ENCODE data around the gene POLD2. TPM values are rescaled to one million over a fixed set of nuclear protein-coding genes. Genes with fewer than 3 reads are reported as not detected.

POLD2 gene
- total RNA-seq, 1 donor from 2014 or later: 44.4 TPM

DNA sequence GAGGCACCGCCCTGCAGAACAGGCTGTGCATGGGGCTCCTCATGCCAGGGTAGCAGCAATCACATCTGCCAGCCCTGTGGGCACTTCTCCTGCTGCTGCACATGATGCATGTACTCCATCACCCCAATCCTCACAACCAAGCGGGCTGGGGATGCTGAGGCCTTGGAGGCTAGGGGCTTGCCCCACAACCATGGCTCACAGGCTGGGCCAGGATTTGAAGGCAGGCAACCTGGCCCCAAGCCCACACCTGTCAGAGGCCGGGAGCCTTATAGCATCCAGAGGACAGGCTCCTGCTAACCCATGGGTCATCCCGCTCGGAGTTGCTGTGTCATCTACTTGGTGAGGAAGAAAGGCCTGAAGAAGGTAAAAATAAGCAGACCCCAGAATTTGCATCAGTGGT lies 43.2 kb downstream of the POLD2 start:
- DNase-seq: no peak

DNA sequence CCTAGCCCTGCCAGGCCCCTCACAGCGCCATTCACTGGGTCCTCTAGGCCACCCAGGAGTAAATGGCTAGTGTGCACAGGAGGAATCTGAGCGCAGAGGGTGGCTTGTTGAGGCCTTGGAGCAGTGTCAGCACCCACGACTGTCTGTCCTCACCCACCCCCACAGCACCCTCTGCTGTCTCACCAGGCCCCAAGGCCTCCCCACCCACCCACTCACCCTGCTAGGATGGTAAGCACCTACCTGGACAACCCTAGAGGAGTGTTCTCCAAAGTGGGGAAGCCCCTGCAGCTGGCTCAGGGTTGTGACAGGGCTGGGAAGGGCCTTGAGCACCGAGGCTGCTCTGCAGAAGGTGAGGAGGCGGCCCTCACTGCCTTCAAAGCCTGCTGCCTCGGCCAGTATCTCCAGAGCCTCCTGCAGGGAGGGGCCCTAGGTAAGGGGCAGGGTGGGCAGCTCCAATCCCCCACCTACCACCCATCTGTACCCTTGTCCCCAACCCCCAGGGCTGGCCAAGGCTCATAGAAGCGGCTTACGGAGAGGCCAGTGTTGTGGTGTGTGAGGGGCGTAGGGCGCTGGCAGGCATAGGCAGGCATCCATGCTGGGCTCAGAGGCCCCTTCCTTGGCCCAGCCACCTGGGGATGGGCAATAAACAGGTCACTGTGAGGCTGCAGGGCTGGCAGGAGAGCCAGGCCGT lies 43.9 kb downstream of the POLD2 start:
- DNase-seq: no peak

DNA sequence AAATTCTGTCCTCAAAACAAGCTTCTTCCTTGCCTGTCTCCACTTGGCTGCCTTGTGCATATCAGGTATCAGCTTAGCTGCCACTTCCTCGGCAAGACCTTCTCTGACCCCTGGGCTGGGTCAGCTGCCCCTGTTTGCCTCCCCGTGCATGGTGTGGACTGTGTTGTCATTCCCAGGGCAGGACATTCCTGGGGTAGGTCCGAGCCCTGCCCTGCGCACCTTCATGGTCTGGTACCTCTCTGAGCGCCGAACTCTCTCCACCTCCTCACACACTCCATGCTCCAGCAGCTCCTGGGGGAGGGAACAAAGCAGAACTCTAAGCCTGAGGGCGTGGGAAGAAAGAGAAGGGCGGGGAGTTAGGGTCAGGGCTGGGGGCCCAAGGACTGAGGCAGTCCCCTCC lies 44.8 kb downstream of the POLD2 start:
- DNase-seq: no peak

DNA sequence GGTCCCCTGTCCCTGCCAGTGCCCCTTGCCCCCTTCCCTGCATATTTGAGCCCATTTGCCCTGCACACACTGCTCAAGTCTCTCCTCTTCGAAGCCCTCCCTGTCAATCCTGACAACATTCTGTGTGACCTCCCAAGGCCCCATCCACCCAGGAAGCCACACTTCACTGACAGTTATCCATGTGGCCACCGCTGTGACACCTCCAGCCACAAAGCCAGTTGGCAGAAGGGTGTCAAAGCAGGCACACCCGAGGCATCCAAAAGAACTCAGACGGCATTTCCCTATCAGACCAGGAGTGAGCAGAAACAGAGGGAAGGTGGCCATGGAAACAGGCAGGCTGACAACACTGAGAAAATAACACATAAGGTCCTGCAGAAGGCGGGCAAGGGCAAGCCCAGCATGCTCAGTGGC lies 45.7 kb downstream of the POLD2 start:
- no peak for DNase-seq

DNA sequence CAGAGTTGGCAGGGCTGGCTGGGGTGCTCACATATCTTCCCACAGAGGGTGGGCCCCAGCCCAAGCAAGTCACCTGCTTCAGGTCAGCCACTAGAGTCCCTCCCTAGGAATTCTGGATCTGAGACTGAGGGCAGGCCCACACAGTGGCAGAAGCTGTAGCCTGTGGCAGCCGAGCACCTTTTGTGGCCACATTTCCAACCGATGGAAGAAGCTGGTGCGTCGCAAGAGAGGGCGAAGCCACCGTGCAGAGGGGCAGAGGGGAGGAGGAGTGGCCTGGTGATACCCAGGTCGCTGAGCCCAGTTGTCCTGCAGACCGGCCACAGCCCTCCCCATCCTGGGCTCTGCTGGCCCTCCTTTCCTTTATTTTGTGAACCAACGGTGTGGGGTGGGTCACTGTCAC lies 46.3 kb downstream of the POLD2 start:
- no peak for DNase-seq

DNA sequence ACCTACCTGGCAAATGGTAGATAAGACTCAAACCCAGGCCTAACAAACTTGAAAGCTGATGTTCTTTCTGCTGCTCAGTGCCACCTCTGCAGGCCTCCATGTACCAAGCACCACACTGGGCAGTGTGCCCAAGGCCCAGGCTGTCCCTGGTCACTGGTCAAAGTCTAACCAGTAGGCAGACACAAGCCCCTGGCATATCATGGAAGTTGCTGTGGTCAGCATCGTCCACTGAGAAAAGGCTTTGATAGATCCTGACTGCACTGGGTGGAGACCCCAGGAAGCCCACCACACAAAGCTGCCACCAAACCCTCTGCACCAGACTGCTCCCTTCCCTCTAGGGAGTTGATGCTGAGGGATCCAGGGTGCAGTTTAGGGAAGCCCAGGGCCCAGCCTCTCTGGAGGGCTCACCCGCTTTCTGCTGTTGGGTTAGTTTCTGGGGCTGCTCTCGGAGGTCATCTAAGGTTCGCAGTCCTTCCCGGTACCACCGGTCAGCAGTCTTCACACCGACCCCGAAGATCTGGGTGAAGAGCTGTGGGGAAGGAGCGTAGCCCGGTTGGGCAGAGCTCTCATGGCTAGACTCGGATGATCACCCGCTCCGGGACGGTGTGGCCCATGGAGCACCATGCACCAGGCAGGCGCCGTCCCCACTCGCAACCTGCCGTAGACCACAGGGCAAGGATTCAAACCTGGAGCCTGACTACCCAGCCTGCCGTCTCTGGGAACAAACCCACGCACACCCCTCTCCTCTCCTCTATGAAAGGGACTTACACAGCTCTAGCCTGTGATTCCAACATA lies 47.0 kb downstream of the POLD2 start:
- DNase-seq: no peak

DNA sequence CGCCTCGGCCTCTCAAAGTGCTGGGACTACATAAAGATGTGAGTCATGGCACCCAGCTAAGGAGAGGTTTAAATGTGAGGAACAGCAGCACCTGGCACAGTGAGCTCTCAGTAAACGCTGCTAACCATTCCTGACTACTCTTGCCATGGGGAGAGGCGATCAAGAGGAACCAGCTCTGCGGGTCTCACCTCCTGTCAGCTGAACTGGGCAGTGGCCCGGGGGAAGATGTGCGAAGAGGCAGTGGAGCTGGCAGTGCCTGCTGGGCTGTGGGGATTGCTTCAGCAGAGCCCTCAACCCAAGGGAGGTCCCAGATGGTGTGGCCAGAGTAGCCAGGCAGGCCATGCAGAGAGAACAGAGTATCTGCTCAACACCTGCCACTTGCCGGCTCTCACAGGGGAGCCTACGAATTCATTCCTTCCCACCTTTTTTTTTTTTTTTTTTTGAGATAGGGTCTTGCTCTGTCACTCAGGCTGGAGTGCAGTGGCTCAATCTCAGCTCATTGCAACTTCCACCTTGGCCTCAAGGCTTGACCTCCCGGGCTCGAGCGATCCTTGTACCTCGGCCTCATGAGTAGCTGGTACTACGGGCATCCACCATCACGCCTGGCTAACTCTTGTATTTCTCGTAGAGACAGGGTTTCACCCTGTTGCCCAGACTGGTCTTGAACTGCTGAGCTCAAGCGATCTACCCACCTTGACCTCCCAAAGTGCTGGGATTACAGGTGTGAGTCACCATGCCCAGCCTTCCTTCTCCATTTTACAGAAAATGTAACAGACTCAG lies 47.9 kb downstream of the POLD2 start:
- DNase-seq: no peak

DNA sequence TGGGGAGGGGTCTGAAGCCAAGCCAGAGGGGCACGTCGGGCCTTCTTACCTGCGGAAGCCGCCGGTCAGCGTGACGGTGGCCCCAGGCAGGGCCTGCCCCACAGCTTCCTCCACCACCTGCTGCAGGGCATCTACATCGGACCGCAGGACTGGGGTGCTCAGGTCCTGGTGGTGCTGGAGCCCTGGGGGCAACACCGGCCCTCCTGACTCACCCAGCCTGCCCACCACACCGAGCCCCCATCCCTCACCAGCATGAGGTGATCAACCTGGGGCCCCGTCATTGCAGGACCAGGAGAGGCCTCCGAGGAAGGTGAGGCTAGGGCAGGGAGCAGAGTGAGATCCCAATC lies 49.0 kb downstream of the POLD2 start:
- DNase-seq: no peak

DNA sequence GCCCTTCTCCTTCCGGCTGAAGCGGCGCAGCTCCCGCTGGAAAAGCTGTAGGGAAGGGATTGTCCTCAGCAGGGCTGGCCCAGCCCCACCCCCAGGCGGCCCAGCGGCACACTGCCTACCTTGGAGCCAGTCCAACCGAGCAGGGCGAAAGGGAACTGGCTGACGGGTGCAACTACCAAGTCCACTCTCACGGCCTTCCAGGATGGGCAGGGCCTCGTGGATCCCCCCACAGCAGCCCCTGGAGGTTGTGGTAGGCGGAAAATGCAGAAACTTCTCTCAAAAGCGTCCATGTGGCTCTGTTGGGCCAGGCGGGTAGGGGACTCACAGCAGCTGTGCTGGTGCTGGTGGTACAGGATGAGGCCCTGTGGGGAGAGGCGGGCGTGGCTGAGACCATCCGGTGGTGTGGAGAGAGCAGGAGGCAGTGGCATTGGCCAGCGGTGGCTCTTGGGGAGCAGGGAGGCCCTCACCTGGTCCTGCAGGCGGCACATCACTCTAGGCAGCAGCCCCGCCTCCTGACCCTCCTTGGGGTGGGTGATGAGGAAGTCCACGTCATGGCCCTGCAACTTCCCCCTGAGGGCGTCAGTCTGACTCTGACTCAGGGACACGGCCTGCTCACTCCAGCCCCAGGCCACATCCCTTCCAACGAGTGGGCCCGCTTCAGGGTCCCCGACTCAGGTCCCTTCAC lies 49.5 kb downstream of the POLD2 start:
- peak; percentile 91 for DNase-seq

DNA sequence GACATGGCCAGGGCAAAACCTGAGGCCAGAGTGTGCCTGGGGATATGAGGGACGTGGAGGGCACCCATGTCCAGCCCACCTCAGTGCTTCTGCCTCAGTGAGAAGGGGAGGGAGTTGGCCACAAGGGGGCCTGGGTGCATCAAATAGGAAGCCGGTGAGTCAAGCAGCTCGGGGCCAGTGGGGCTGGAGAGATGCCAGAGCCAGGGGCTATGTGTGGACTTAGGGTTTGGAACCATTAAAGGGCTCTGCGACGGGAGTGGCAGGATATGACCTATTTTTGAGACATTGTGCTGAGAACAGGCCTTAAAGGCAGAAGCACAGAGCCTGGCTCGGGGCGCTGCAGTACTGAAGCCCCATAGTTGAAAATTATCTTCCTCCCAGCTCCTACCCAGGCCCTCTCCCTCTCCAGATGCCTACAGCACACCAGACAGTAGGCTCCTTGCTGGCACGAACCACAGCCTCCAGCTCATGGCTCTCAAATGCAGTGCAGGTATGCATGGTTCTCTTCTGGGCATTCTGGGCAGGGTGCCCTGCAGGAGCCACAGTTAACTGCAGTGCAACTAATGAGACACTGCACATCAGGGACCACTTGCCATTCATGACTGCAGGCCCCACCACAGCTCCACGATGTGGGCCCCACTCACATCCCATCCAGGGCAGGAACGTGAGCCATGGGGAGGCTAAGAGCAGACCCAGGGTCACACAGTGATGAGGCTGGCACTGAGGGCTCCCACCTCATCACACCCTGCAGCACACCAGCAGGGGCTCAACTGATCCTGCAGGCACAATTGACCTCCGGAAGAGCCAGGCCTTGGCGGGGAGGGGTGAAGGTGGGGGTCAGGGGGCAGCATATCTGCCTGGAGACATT lies 50.8 kb downstream of the POLD2 start:
- peak; percentile 95 for DNase-seq

DNA sequence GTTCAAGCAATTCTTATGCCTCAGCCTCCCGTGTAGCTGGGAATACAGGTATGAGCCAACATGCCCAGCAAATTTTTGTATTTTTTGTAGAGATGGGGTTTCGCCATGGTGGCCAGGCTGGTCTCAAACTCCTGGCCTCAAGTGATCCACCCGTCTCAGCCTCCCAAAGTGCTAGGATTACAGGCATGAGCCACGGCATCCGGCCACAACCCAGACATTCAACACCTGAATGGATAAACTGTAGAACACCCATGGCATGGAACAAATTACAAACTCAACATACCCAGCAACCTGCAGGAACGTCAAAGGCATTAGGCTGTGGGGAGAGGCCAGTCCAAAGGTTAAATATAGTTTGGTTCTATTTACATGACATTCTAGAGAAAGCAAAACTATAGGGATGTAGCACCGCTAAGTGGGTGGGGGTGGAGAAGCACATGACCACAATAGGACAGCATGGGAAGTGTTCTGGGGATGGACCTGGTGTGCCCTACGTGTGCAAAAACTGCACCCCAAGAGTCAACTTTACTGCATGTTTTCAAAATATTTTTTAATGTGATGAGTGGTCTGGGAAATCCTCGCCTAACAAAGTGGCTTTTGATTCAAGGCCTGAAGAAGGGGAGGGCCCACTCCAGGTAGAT lies 51.5 kb downstream of the POLD2 start:
- no peak for DNase-seq

DNA sequence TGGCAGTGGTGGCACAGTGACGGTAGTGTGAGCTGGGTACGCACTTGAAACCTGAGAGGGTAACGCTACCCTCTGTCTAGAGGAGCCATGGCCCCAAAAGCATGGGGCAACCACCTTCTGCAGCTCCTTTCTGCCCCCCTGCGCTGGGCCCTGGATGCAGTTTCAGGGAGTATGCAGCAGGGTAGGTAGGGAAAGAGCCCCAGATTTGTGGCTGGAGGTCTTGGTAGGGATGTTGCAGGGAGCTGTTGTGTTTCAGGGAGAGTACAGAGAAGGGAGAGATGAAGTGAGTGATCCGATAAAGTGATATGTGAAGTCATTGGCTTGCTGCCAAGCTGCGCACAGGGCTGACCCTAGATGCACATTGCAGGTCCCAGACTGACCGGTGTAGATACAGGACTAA lies 55.3 kb downstream of the POLD2 start:
- peak; percentile 35 for DNase-seq

DNA sequence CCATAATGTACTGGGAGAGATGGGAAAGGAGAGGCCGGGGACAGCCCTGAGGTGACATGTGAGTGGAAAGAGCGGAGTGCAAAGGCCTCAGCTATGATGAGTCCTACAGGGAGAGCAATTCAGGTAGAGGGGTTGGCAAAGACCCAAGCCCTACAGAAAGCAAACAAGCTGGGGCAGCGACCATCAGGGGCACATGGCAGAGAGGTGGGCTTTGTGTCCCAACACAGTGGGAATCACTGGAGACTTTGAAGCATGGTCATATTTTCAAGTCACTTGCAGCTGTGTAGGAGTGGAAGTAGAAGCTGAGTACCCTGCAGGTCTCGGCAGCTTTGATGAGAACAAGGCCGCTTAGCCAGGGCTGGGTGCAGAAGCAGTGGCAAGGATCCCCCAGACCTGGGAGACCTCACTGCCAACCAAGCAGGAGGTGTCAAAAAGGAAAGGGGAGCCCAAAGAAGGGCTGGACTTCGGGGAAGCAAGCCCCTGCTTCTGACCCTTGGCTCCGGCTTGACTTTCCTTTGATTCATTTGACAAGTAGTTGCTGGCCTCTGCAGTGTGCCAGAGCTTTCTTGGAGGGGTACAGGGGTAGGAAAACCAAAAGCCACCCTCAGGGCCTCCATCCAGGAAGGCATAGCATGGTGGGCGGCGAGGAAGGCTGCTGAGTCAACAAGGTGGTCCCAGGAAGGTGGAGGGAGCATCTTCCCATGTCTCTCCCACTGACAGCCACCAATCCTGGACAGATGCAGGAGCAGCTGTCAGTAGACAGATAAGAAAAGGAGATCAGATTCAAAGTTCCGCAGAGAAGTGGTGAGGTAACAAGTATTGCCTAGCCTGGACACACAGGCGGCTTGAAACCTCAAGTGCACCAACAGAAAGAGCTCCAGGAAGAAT lies 56.0 kb downstream of the POLD2 start:
- no peak for DNase-seq

DNA sequence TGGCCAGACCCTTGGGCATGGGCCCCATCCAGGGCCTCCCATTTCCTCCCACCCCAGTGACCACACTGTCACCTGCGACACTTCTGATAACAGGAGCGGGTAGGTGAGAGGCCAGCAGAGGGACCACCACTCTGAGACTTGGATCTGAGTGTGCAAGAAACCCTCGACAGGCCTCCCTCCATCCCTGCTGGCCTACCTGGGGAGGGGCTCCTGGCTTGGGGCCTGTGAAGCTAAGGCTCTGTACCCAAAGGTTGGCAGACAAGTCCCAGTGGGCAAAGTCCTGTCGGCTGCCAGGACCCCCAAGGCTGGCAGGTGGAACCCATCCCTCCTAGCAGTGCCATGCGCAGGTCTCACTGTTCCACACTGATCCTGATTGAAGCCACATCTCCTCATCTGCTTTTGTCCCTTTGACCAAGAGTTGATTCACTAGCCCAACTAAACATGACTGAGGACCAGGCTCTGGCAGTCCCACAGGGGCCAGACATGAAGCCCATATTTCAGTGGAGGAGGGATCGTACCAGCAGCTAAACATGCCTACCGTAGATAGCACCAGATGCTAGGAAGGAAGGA lies 56.8 kb downstream of the POLD2 start:
- DNase-seq: no peak

DNA sequence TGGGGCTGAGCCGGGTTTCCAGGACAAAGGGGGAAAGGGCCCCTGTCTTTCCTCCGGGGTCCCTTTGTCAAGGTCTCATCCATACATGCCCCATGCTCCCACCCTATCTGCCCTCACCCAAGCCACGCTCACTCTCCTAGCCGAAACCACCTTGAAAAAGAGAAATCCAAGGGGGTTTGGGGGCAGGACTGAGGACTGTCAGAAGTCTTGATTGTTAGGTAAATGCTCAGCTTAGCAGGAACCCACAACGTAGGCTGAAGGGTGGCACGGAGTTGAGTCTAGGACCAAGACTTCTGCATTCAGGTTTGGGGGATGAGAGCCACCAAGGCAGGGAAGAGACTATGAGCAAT lies 57.3 kb downstream of the POLD2 start:
- DNase-seq: no peak

DNA sequence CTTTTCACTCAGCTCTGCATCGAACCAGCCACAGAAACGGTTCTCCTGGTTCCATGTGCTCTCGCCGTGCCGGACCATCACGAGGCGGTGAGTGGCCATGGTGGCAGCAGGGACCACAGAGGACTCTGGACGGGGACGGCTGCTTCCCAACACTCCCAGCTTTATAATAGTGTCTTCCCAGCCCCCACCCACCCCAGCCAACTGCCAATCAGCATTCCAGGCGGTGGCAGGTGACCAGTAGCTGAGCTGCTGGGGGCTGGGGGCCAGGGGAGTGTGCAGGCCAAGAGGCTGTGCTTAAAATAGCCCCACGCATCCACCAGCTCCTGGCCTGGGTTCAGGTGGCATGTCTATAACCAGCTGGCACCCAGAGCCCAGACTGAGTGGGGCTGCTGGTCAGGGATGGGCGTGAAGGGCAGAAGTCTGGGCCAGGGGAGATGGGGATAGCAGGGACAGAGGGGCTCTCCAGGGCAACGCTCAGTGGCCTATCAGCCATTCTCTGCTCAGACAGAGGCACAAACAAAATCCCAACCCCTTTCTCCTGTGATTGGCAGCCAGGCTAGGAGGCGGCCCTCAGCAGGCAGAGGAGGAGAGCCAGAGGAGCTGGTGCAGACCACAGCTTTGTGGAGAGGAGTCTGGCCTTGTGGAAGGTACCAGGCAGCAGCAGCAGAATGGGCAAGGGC lies 57.8 kb downstream of the POLD2 start, which contains the start of gene PGAM2:
Gene PGAM2, minus strand, starts transcription at position 137 of the 680 bp plus-strand sequence. Its CDS starts 38 bp downstream, at position 99.
- DNase-seq: no peak

DNA sequence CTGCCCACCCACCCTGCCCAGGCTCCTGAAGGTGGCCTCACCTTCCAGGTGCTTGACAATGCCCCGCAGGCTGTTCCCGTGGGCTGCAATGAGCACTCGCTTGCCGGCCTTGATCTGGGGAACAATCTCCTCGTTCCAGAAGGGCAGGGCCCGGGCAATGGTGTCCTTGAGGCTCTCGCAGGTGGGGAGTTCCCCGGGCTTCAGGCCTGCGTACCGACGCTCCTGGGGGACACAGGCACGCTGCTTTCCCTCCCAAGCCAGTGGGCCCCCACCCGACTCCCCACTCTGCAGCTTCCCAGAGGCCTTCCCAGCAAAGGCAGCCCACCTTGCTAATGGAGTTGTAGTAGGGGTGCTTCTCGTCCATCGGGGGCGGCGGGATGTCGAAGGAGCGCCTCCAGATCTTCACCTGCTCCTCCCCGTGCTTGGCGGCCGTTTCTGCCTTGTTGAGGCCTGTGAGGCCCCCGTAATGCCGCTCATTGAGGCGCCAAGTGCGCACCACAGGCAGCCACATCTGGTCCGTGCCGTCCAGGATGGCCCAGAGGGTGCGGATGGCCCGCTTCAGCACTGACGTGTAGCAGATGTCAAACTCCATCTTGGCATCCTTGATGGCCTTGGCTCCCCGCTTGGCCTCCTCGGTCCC lies 58.4 kb downstream of the POLD2 start:
- no peak for DNase-seq

Data from dermis blood vessel endothelial cell (primary cell).